WI38 (cell line): Measurements from ENCODE around the gene GPR84.

Experiments used
- H3K4me3 ChIP-seq: 2 replicates; pipeline ENCODE4 v1.5.1; 2011; ENCODE audit warnings: low read depth, mild to moderate bottlenecking, control low read depth, low read length
- TF ChIP-seq, protein P1 (sequence below): IDR thresholded peaks from 2 replicates; pipeline ENCODE4 v1.5.1; 2012; ENCODE audit warnings: low read depth, mild to moderate bottlenecking, control low read depth, low read length

The GPR84 gene

DNA sequence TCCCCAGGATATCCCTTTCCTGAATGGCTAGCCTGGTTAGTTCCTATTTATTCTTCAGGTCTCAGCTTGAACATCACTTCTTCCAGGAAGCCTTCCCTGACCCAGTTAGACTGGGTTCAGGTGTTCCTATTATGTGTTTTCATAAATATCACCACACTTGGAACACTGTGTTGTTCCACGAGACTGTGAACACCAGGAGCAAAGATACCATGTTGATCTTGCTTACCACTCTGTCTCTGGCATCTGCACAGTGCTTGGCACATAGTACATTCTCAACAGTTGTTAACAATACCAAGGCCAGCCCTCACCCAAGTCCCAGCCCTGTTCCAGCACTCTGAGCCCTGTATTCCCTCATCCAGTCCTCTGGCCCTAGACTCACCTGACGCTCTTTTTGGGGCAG is 33.9 kb upstream of the GPR84 start:
- TF ChIP-seq, protein P1, sequence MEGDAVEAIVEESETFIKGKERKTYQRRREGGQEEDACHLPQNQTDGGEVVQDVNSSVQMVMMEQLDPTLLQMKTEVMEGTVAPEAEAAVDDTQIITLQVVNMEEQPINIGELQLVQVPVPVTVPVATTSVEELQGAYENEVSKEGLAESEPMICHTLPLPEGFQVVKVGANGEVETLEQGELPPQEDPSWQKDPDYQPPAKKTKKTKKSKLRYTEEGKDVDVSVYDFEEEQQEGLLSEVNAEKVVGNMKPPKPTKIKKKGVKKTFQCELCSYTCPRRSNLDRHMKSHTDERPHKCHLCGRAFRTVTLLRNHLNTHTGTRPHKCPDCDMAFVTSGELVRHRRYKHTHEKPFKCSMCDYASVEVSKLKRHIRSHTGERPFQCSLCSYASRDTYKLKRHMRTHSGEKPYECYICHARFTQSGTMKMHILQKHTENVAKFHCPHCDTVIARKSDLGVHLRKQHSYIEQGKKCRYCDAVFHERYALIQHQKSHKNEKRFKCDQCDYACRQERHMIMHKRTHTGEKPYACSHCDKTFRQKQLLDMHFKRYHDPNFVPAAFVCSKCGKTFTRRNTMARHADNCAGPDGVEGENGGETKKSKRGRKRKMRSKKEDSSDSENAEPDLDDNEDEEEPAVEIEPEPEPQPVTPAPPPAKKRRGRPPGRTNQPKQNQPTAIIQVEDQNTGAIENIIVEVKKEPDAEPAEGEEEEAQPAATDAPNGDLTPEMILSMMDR: no peak
- no peak overlapping the region for H3K4me3 ChIP-seq

DNA sequence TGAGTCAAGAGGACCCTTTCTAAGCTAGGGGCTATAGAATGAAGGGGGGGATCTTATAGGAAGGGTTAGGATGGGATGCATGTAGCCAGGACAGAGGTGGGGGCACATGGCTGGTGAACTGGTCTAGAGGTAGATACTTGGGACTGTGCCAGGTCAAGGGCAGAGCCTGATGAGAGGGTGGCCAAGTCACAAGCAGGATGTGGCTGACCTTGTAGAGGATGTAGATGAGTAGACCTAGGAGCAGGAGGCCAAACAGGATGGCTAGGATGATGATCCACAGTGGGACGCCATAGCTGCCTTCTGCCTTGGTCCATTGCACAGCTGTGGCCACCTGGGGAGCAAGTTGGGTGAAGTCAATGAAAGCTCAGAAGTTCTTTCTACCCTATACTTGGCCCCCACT is 32.9 kb upstream of the GPR84 start:
- TF ChIP-seq, protein P1: no peak
- H3K4me3 ChIP-seq: no peak overlapping the region

DNA sequence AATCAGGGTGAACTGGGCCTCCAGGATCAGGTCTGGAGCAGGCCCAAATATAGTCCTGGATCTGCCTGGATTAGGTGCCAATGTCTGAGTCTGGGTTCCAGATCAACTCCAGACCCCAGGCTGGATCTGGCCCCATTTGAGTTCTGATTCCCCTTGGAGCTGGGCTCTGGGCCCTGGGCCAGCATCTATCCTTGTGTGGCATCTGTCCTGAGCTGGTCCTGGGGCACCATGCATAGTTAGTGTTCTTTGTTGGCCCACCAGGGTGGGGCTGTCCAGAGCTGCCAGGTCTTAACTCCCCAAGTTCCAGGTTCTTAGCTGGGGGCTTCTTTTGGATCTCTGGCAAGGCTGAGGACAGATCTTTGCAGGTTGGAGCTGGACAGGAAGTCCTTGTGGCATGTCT is 31.3 kb upstream of the GPR84 start:
- TF ChIP-seq, protein P1: no peak
- no peak overlapping the region for H3K4me3 ChIP-seq

DNA sequence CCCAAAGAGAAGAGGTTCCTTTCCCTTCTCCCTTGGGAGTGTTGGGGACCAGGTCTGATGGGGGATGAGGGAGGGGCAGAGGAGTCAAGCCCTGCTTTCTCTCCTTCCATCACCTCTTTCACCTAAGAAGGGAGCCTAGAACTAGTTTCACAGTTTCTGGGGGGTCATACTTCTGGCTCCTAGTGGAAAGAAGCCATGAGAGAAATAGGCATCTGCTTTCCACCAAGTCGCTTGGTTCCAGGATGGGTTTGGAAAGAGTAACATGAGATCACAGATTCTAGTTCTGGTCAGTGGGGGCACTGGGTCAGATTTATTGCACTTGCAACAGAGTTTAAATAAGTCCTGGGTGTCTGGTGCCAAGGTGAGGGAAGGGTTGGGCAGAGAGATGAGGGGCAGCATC is 30.7 kb upstream of the GPR84 start:
- TF ChIP-seq, protein P1: no peak

DNA sequence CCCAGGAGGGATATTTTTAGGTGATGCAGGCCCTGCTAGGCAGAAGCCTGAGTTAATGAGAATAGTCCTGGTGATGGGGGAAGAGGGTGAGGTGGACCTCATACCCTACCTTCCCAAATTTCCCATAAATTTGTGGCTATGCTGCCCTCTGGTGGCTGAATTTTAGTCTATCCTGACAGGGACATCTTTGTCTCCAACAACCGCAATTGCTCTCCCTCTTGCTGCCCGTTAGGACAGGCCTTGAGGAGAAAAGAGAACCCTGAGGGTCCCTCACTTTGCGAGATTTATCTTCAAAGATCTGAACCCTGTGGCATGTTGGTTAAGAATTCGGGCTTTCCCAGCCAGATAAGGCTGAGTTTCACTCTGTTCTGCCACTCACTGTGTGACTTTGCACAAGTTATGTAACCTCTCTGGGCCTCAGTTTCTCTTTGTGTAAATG is 30.0 kb upstream of the GPR84 start:
- no peak overlapping the region for H3K4me3 ChIP-seq
- TF ChIP-seq, protein P1: peak; percentile 55

More for the DNA sequence above, 30.7 kb upstream of the GPR84 start:
- H3K4me3 ChIP-seq: no peak overlapping the region

DNA sequence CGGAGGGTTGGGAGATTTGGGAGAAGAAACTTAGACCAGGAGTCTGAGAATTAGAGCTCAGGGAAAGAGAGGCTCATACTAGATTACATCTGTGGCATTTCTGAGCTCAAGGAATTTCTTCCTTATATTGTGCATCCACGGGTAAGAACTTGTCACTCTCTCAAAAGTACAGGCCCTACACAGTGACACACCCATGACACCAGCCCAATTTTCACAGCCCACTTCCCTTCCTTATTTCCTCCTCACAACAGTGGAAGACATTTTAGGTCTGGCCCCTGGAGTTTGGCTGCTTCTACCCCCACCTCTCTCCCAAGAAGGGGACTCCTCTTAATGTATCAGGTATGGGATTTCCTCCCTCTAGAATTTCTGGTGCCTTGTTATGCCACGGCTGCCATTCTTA is 29.5 kb upstream of the GPR84 start:
- TF ChIP-seq, protein P1: no peak
- H3K4me3 ChIP-seq: no peak overlapping the region

DNA sequence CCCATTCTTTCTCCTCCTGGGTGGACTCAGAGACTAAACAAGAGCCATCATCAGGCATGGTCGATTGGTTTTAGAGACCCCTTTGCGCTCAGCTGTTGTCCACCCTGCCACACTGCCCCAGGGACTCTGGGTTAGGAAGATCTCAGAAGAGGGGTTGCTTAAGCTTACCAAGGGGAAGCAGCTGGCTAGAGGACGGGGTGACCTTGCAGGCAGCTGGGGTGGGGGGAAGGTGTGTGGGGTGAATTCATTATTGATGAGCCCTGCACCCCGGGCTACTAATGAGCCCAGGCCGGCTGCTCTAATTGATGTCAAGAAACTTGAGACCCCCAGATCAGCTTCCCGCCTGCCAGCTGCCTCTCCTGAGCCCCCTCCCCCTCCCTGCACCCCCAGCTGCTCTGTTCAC is 28.9 kb upstream of the GPR84 start:
- TF ChIP-seq, protein P1: no peak
- no peak overlapping the region for H3K4me3 ChIP-seq
